ENCODE results near the gene RASA3.

The RASA3 gene

DNA sequence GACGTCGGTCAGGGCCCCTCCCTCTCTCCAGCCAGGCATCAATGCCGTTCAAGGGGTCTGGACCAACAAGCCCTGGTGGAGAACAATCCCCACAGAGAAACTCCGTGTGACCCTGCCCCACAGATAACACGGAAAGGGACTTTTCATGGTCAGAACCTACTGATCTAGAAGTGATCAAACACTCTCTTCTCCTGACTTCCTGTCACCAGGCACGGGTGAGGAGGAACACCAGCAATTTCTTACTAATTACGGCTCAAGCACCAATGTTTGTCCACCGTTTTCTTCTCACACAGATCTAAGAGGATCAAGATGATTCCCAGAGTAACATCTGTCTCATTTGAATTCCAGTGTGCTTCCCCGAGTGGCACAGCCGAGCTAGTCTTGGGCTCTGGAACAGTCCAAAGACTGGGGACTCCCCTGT, 11.8 kb downstream of the RASA3 start:
- Histone ChIP-seq H3K27ac (ENCODE audit: low read length) (no peak overlapping the region), H3K4me1 (ENCODE audit: low read length) (no peaks in the 10 kb centered on the region), H2AFZ (ENCODE audit: low read length) (no peak overlapping the region), H3K36me3 (replicated peaks; ENCODE audit: insufficient read depth, low read length) (0 out of 2 replicates have a peak, but pooled peaks cover 2% of the 10 kb centered on the region), H3K4me3 (ENCODE audit: low read length) (no peak overlapping the region), H3F3A (ENCODE audit: insufficient read depth, low read length) (peaks cover 10% of the 10 kb centered on the region), H3K27me3 (replicated peaks; ENCODE audit: insufficient read depth, low read length) (no peaks in the 10 kb centered on the region), H3K9ac (ENCODE audit: low read length) (no peak overlapping the region), H4K20me1 (ENCODE audit: insufficient read depth, low read length) (peaks cover 7% of the 10 kb centered on the region; the same call in 1 of the 2 replicates), H3K9me3 (replicated peaks; ENCODE audit: insufficient read depth, low read length) (no peaks in the 10 kb centered on the region), H3K9me2 (replicated peaks; ENCODE audit: insufficient read depth, low read length) (no peaks in the 10 kb centered on the region), H3K79me2 (ENCODE audit: low read length) (peaks cover 87% of the 10 kb centered on the region), H3K4me2 (ENCODE audit: low read depth, low read length) (no peak overlapping the region)
- no peak for DNase-seq
- TF ChIP-seq EZH2 (optimal IDR thresholded peaks at IDR 0.05; ENCODE audit: low read depth, low read length), result no peak
- TF ChIP-seq, protein P1, sequence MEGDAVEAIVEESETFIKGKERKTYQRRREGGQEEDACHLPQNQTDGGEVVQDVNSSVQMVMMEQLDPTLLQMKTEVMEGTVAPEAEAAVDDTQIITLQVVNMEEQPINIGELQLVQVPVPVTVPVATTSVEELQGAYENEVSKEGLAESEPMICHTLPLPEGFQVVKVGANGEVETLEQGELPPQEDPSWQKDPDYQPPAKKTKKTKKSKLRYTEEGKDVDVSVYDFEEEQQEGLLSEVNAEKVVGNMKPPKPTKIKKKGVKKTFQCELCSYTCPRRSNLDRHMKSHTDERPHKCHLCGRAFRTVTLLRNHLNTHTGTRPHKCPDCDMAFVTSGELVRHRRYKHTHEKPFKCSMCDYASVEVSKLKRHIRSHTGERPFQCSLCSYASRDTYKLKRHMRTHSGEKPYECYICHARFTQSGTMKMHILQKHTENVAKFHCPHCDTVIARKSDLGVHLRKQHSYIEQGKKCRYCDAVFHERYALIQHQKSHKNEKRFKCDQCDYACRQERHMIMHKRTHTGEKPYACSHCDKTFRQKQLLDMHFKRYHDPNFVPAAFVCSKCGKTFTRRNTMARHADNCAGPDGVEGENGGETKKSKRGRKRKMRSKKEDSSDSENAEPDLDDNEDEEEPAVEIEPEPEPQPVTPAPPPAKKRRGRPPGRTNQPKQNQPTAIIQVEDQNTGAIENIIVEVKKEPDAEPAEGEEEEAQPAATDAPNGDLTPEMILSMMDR (IDR thresholded peaks at IDR 0.05; ENCODE audit: low read length), result no peak
- no peak for TF ChIP-seq EZH2phosphoT487 (IDR thresholded peaks at IDR 0.05; ENCODE audit: low read length)

DNA sequence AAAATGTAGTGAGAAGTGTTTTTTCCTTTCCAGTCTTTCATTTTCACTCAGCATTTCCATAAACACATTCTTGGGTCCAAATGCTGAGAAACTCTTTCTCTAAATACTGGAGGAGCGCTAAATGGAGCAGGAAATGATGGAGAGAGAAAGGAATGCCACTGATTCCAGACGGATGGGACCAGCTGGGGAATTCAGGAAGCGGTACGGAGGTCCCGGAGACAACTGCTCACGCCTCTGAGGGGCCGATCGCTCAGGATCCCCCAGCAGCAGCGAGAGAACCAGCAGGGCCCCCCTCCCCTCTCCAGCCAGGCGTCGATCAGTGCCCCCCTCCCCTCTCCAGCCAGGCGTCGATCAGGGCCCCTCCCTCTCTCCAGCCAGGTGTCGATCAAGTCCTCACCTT, 13.2 kb downstream of the RASA3 start:
- peaks cover 87% of the 10 kb centered on the region for H3K79me2 ChIP-seq (ENCODE audit: low read length)
- no peak overlapping the region for H3K9ac ChIP-seq (ENCODE audit: low read length)

DNA sequence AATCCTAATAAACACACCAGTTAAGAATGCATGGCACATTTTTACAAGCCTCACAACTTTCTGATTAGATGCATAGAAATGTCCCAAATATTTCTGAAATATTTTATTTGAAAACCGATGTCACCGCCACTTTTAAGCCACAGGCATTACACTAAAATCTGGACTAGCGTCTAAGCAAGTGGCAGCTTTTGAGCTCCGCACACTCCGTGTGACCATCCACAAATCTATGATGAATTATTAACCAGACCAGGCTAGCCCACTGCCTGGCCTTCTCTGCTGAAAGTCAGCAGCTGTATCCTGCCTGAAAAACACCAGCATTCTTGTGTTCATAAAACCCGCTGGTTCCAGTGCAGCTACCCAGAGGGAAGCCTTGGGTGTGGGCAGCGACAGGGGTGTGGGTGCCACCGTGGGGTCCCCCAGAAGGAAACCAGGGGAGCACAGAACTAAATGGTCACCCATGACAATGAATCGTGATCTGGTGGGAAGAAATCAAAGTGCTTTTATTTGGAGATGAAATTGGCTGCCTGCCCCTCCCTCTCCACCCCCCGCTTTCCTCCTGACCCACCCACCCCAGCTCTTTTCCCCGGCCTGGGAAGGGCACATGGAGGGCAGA, 13.8 kb downstream of the RASA3 start:
- no peak overlapping the region for H3K27ac ChIP-seq (ENCODE audit: low read length)
- no peaks in the 10 kb centered on the region for H3K9me3 ChIP-seq (replicated peaks; ENCODE audit: insufficient read depth, low read length)
- H3K4me3 ChIP-seq (ENCODE audit: low read length), result no peak overlapping the region
- H4K20me1 ChIP-seq (ENCODE audit: insufficient read depth, low read length), result peaks cover 7% of the 10 kb centered on the region; the same call in 1 of the 2 replicates
- peaks cover 3% of the 10 kb centered on the region; the same call in 1 of the 2 replicates for H3K36me3 ChIP-seq (replicated peaks; ENCODE audit: insufficient read depth, low read length)
- H3K9me2 ChIP-seq (replicated peaks; ENCODE audit: insufficient read depth, low read length), result no peaks in the 10 kb centered on the region
- no peak overlapping the region for H2AFZ ChIP-seq (ENCODE audit: low read length)
- H3K4me1 ChIP-seq (ENCODE audit: low read length), result no peaks in the 10 kb centered on the region
- no peak overlapping the region for H3K4me2 ChIP-seq (ENCODE audit: low read depth, low read length)
- H3K27me3 ChIP-seq (replicated peaks; ENCODE audit: insufficient read depth, low read length), result no peaks in the 10 kb centered on the region
- TF ChIP-seq EZH2phosphoT487 (IDR thresholded peaks at IDR 0.05; ENCODE audit: low read length) (no peak), EZH2 (optimal IDR thresholded peaks at IDR 0.05; ENCODE audit: low read depth, low read length) (no peak)
- TF ChIP-seq, protein P1 (IDR thresholded peaks at IDR 0.05; ENCODE audit: low read length), result no peak
- no peak for DNase-seq
- H3F3A ChIP-seq (ENCODE audit: insufficient read depth, low read length), result peaks cover 10% of the 10 kb centered on the region
- no peak overlapping the region for H3K9ac ChIP-seq (ENCODE audit: low read length)
- peaks cover 86% of the 10 kb centered on the region for H3K79me2 ChIP-seq (ENCODE audit: low read length)

More for the DNA sequence above, 13.2 kb downstream of the RASA3 start:
- Histone ChIP-seq H3K9me2 (replicated peaks; ENCODE audit: insufficient read depth, low read length) (no peaks in the 10 kb centered on the region), H3K27me3 (replicated peaks; ENCODE audit: insufficient read depth, low read length) (no peaks in the 10 kb centered on the region), H3K9me3 (replicated peaks; ENCODE audit: insufficient read depth, low read length) (no peaks in the 10 kb centered on the region), H3K36me3 (replicated peaks; ENCODE audit: insufficient read depth, low read length) (peaks cover 3% of the 10 kb centered on the region; the same call in 1 of the 2 replicates), H3K4me2 (ENCODE audit: low read depth, low read length) (no peak overlapping the region), H3K27ac (ENCODE audit: low read length) (no peak overlapping the region), H2AFZ (ENCODE audit: low read length) (no peak overlapping the region), H4K20me1 (ENCODE audit: insufficient read depth, low read length) (peaks cover 7% of the 10 kb centered on the region; the same call in 1 of the 2 replicates), H3F3A (ENCODE audit: insufficient read depth, low read length) (peaks cover 10% of the 10 kb centered on the region), H3K4me1 (ENCODE audit: low read length) (no peaks in the 10 kb centered on the region), H3K4me3 (ENCODE audit: low read length) (no peak overlapping the region)
- DNase-seq, result no peak
- TF ChIP-seq EZH2 (optimal IDR thresholded peaks at IDR 0.05; ENCODE audit: low read depth, low read length) (no peak), EZH2phosphoT487 (IDR thresholded peaks at IDR 0.05; ENCODE audit: low read length) (no peak)
- TF ChIP-seq, protein P1 (IDR thresholded peaks at IDR 0.05; ENCODE audit: low read length), result no peak

Measured in MM.1S (cell line).